NT2/D1 (cell line): ENCODE data around the gene TMEM40.

Experiments used
- SUZ12 ChIP-seq: IDR thresholded peaks from 2 replicates; pipeline ENCODE4 v1.6.1; 2011; ENCODE audit not compliant: insufficient read length, insufficient read depth; ENCODE audit errors: extremely low read depth
- YY1 ChIP-seq: IDR thresholded peaks from 2 replicates; pipeline ENCODE4 v1.6.1; 2011; ENCODE audit not compliant: insufficient read length, insufficient read depth
- ZNF274 ChIP-seq: IDR thresholded peaks from 2 replicates; pipeline ENCODE4 v1.6.1; 2011; ENCODE audit warnings: mild to moderate bottlenecking, low read depth, low read length

DNA sequence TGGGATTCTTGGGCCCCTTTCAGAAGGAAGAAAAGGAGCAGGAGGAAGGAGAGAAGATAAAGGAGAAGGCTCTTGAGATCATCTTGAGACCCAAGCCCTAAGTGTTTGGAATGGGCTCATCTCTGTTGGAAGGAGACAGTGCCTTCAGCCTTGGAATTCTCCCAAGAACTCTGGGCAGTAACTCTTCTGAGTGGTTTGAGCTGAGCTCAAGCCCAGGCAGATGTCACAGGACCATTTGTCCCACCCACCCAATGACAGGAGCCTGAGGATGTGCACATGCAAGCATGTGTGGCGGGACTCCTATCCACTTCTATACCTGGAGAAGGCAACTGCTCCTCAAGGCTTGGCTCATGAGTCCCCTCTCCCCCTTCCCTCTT is 14.6 kb upstream of the TMEM40 start:
- no peak for TF ChIP-seq SUZ12
- no peak for TF ChIP-seq ZNF274
- TF ChIP-seq YY1, result no peak
